Sigmoid colon (tissue), 7 donors: ENCODE data around the gene NDC80. TPM values are rescaled to one million over a fixed set of nuclear protein-coding genes. Genes with fewer than 3 reads are reported as not detected.
A peak's percentile ranks its signal among the peaks of the same experiment; 100 is the strongest.
"Not testable (repeated sequence)": the region's sequence is repeated elsewhere in the genome, so short reads cannot be mapped to it uniquely, and the experiment has no call there.

ENCODE experiments used
- DNase-seq: peaks from one replicate; pipeline ENCODE4 v3.0.0-alpha.2; 2019
- H3K27ac ChIP-seq, 4 donors: fragments of 200-600 bp; sonication (generic); one replicate each; pipeline ENCODE4 v1.5.1; 2016 to 2019; ENCODE audit warnings: mild to moderate bottlenecking in 1 of 4
- H3K27me3 ChIP-seq, 3 donors: fragments of 200-600 bp; sonication (generic); one replicate each; pipeline ENCODE4 v1.5.1; 2019; ENCODE audit warnings: mild to moderate bottlenecking in 1 of 3
- H3K36me3 ChIP-seq, 4 donors: fragments of 200-600 bp; sonication (generic); one replicate each; pipeline ENCODE4 v1.5.1; 2016 to 2019
- H3K4me1 ChIP-seq, 4 donors: fragments of 200-600 bp; sonication (generic); one replicate each; pipeline ENCODE4 v1.5.1; 2017 to 2019
- H3K4me3 ChIP-seq, 4 donors: fragments of 200-600 bp; sonication (generic); one replicate each; pipeline ENCODE4 v1.5.1; 2017 to 2019; ENCODE audit warnings: mild to moderate bottlenecking in 2 of 4, moderate library complexity in 1 of 4
- H3K9me3 ChIP-seq, 4 donors: fragments of 200-600 bp in 3 of 4; sonication (generic) in 3 of 4; one replicate each; pipeline versions ENCODE4 v1.5.1 to v1.6.1; 2013 to 2019
- CTCF ChIP-seq, 4 experiments: fragments of 450-650 bp in 3 of 4; fragments of 200-600 bp in 1 of 4; IDR thresholded peaks; one replicate each; pipeline ENCODE4 v1.5.1; 2016 to 2019; ENCODE audit warnings: antibody characterized with exemption in 4 of 4, mild to moderate bottlenecking in 3 of 4, moderate library complexity in 2 of 4
- EP300 ChIP-seq, 4 donors: sonication (generic); formaldehyde crosslinking; IDR thresholded peaks; one replicate each; pipeline ENCODE4 v1.6.1; 2017; ENCODE audit warnings: antibody characterized with exemption in 4 of 4
- POLR2A ChIP-seq, 2 donors: fragments of 450-650 bp; IDR thresholded peaks; one replicate each; pipeline ENCODE4 v1.6.1; 2016; ENCODE audit warnings: antibody characterized with exemption in 2 of 2, mild to moderate bottlenecking in 2 of 2, moderate library complexity in 2 of 2
- POLR2AphosphoS5 ChIP-seq, 4 donors: sonication (generic); formaldehyde crosslinking; IDR thresholded peaks; one replicate each; pipeline ENCODE4 v1.6.1; 2017; ENCODE audit warnings: antibody characterized with exemption in 4 of 4
- WGBS, 2 donors: extraction: QIAGEN DNeasy Blood & Tissue Kit; methylation state at CpG; one replicate each; pipeline ENCODE4 v1.1.7; 2013; 5-methylcytosine and 5-hydroxymethylcytosine counted together
- intact Hi-C: fragments of 100-400 bp; cut with DNase I; formaldehyde crosslinking; loops from one replicate; pipeline ENCODE4 v1.15.1; 2023
- polyA plus RNA-seq, 3 donors: library from polyadenylated mRNA; stranded (reverse); fragments of 200-250 nt; gene quantifications; one replicate each; pipeline ENCODE4 v1.2.3, GENCODE V29; 2013
- total RNA-seq, 4 donors: library from RNA; depleted of rRNA; stranded (reverse); fragments of >200 nt; gene quantifications; one replicate each; pipeline ENCODE4 v1.1.0, GENCODE V29; 2016
- donor health status: healthy with polysubstance abuse.
- donor health status: Bipolar disorder and iron deficiency.
- donor health status: healthy.

The NDC80 gene
- total RNA-seq (under 1 TPM in 2 of 4 donors, not detected in 2; 0.36 to 0.41 TPM), polyA plus RNA-seq (10 to 100 TPM in 1 of 3 donors, 1 to 10 TPM in 2; 1.2 to 12.6 (median 3.5) TPM)

GRCh38 chr18:2571200-2572170 is at the start of gene NDC80, which contains the start of gene METTL4:
Gene NDC80 (plus strand): TSS chr18:2571557. CDS start chr18:2572986, 1,429 bp downstream.
Gene METTL4 (minus strand): TSS chr18:2571505. CDS start chr18:2567216, 4,289 bp downstream.
- intact Hi-C loops: loop anchor here (1.0 kb wide), 1 partner anchor 84 kb away; the partner anchor contains the start of gene SMCHD1

GRCh38 chr18:2522112-2522511 is 49.2 kb upstream of the NDC80 start:
- Histone ChIP-seq H3K36me3 (no peaks in the 10 kb centered on the region), H3K27ac (no peak overlapping the region), H3K4me3 (no peak overlapping the region), H3K4me1 (no peaks in the 10 kb centered on the region), H3K9me3 (no peaks in the 10 kb centered on the region), H3K27me3 (no peaks in the 10 kb centered on the region)
- DNase-seq: no peak
- intact Hi-C loops: no loop called here
- 59 to 72% methylated on average over 4 of the region's 4 CpGs for WGBS, 2 donors
- TF ChIP-seq POLR2A (IDR thresholded peaks at IDR 0.05): no peak
- no peak for TF ChIP-seq EP300 (IDR thresholded peaks at IDR 0.05)
- no peak for TF ChIP-seq CTCF (IDR thresholded peaks at IDR 0.05)
- TF ChIP-seq POLR2AphosphoS5 (IDR thresholded peaks at IDR 0.05): no peak

More at GRCh38 chr18:2571200-2572170, at the start of gene NDC80, which contains the start of gene METTL4:
- 0% methylated on average over 55 of the region's 55 CpGs for WGBS, 2 donors
- peaks cover 0 to 9% (median 0%) of the 10 kb centered on the region in 4 donors for H3K36me3 ChIP-seq
- no peaks in the 10 kb centered on the region for H3K9me3 ChIP-seq
- peak; percentile 88 for DNase-seq
- TF ChIP-seq POLR2AphosphoS5 (IDR thresholded peaks at IDR 0.05): peak; percentile 60 to 90 (median 86)
- TF ChIP-seq EP300 (IDR thresholded peaks at IDR 0.05): no peak
- TF ChIP-seq CTCF (IDR thresholded peaks at IDR 0.05): no peak
- TF ChIP-seq POLR2A (IDR thresholded peaks at IDR 0.05): peak in 1 of 2 donors; percentile 55
- H3K4me1 ChIP-seq: peaks cover 0 to 23% (median 18%) of the 10 kb centered on the region in 4 donors
- peak within 1 kb of the TSS; percentile 65 to 70 (median 67) for H3K4me3 ChIP-seq
- peak within 1 kb of the TSS; percentile 93 to 96 (median 94) for H3K27ac ChIP-seq
- H3K27me3 ChIP-seq: peaks cover 0 to 4% (median 0%) of the 10 kb centered on the region in 3 donors

GRCh38 chr18:2524794-2525198 is 46.6 kb upstream of the NDC80 start:
- H3K27me3 ChIP-seq, intact Hi-C loops, DNase-seq, H3K27ac ChIP-seq, H3K4me3 ChIP-seq, H3K36me3 ChIP-seq, H3K4me1 ChIP-seq, H3K9me3 ChIP-seq: not testable (repeated sequence)
- WGBS, 2 donors: 16 to 40% methylated on average over 2 of the region's 2 CpGs

- 53 to 79% methylated on average over 2 of the region's 2 CpGs for WGBS, 2 donors
- no peaks in the 10 kb centered on the region for H3K27me3 ChIP-seq
- no peak overlapping the region for H3K27ac ChIP-seq
- H3K4me3 ChIP-seq: no peak overlapping the region
- intact Hi-C loops: no loop called here
- no peaks in the 10 kb centered on the region for H3K36me3 ChIP-seq
- no peak for TF ChIP-seq POLR2A (IDR thresholded peaks at IDR 0.05)
- TF ChIP-seq POLR2AphosphoS5 (IDR thresholded peaks at IDR 0.05): no peak
- TF ChIP-seq EP300 (IDR thresholded peaks at IDR 0.05): no peak
- no peak for TF ChIP-seq CTCF (IDR thresholded peaks at IDR 0.05)
- H3K4me1 ChIP-seq: no peaks in the 10 kb centered on the region
- DNase-seq: no peak
- no peaks in the 10 kb centered on the region for H3K9me3 ChIP-seq
These were observed 45.0 kb upstream of the NDC80 start for GRCh38 chr18:2526329-2526728.

DNA sequence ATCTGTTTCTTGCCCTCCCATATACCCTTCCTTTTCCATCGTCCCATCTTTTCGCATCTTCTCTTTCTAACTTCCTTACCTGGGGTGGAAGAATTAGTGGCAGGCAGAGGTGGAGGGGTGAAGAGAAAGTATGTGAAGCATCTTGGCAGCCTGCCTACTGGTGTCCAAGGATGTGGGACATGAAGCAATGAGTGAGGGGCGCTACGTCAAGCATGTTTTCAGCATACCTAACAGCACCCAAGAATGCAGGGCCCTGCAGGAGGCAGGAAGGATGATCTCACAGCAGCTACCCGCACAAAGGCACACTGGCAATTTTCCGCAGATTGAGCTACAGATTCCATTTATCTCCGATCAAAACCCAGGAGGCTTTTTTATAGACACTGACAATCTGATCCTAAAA is 42.2 kb upstream of the NDC80 start:
- Histone ChIP-seq H3K27ac (no peak overlapping the region), H3K9me3 (no peaks in the 10 kb centered on the region), H3K36me3 (no peaks in the 10 kb centered on the region), H3K4me3 (no peak overlapping the region), H3K4me1 (no peaks in the 10 kb centered on the region), H3K27me3 (no peaks in the 10 kb centered on the region)
- intact Hi-C loops: no loop called here
- no peak for DNase-seq
- TF ChIP-seq POLR2AphosphoS5 (IDR thresholded peaks at IDR 0.05): no peak
- no peak for TF ChIP-seq POLR2A (IDR thresholded peaks at IDR 0.05)
- no peak for TF ChIP-seq CTCF (IDR thresholded peaks at IDR 0.05)
- TF ChIP-seq EP300 (IDR thresholded peaks at IDR 0.05): no peak
- WGBS, 2 donors: 92 to 94% methylated on average over 7 of the region's 7 CpGs
